Activated T-helper 1 cell treated with Interleukin-2 at 50 U/mL for 16 hours (primary cell): ENCODE data around the gene KRTAP12-1.

Experiments used
- DNase-seq: peaks from one replicate; pipeline ENCODE4 v3.0.0-alpha.2; 2020; ENCODE audit warnings: low read depth

The KRTAP12-1 gene

GRCh38 chr21:44711327-44712202 lies 29.6 kb upstream of the KRTAP12-1 start, which contains the start of gene TSPEAR:
TSS of gene TSPEAR (minus strand) at chr21:44711572. CDS start at chr21:44711514, 58 bp downstream.
- DNase-seq = no peak

- no peak for DNase-seq
Measured at GRCh38 chr21:44710756-44711326, 28.9 kb upstream of the KRTAP12-1 start.

GRCh38 chr21:44710294-44710665 lies 28.3 kb upstream of the KRTAP12-1 start:
- DNase-seq = no peak

- DNase-seq = no peak
Measured at GRCh38 chr21:44709426-44710293, 27.7 kb upstream of the KRTAP12-1 start.

- DNase-seq = no peak
Measured at GRCh38 chr21:44708866-44709425, 27.0 kb upstream of the KRTAP12-1 start.

GRCh38 chr21:44708213-44708865 lies 26.4 kb upstream of the KRTAP12-1 start:
- DNase-seq = no peak

GRCh38 chr21:44706706-44707581 lies 25.0 kb upstream of the KRTAP12-1 start:
- no peak for DNase-seq

- no peak for DNase-seq
Measured at GRCh38 chr21:44706026-44706705, 24.2 kb upstream of the KRTAP12-1 start.

- no peak for DNase-seq
Measured at GRCh38 chr21:44704636-44705001, 22.7 kb upstream of the KRTAP12-1 start.

GRCh38 chr21:44703731-44704635 lies 22.0 kb upstream of the KRTAP12-1 start:
- no peak for DNase-seq

GRCh38 chr21:44702973-44703730 lies 21.2 kb upstream of the KRTAP12-1 start:
- DNase-seq = no peak

- DNase-seq = no peak
Measured at GRCh38 chr21:44702111-44702972, 20.4 kb upstream of the KRTAP12-1 start.

GRCh38 chr21:44701541-44701940 lies 19.6 kb upstream of the KRTAP12-1 start:
- no peak for DNase-seq

GRCh38 chr21:44701023-44701400 lies 19.0 kb upstream of the KRTAP12-1 start:
- no peak for DNase-seq

GRCh38 chr21:44700101-44701022 lies 18.4 kb upstream of the KRTAP12-1 start:
- DNase-seq = no peak

GRCh38 chr21:44699502-44700001 lies 17.6 kb upstream of the KRTAP12-1 start:
- no peak for DNase-seq
